Measurements from ENCODE around the gene BSDC1.
"Not testable (repeated sequence)": the region's sequence is repeated elsewhere in the genome, so short reads cannot be mapped to it uniquely, and the experiment has no call there.

BSDC1 gene

GRCh38 chr1:32356478-32356877 lies 37.8 kb downstream of the BSDC1 start:
- DNase-seq = no peak

GRCh38 chr1:32355778-32356177 lies 38.5 kb downstream of the BSDC1 start:
- not testable (repeated sequence) for DNase-seq

GRCh38 chr1:32353886-32354570 lies 40.2 kb downstream of the BSDC1 start:
- no peak for DNase-seq

DNA sequence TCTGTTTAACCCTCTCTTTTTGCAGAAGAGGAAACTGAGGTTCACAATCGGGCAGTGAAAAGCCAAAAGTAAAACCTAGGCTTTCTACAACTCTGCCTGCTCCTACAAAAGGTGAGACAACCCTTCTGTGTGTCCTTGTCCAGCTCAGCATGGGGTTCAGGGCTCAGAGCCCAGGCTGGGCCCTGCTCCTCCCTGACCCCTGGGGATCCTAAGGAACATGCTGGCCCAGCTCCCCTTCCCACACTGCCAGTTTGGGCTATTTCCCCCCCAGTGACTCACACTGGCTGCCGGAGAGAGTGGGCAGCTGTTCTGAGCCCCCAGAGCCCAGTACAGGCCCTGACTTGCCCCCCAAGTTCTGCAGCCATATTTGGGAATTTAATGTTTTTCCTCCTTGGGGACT lies 40.8 kb downstream of the BSDC1 start:
- DNase-seq = no peak

DNA sequence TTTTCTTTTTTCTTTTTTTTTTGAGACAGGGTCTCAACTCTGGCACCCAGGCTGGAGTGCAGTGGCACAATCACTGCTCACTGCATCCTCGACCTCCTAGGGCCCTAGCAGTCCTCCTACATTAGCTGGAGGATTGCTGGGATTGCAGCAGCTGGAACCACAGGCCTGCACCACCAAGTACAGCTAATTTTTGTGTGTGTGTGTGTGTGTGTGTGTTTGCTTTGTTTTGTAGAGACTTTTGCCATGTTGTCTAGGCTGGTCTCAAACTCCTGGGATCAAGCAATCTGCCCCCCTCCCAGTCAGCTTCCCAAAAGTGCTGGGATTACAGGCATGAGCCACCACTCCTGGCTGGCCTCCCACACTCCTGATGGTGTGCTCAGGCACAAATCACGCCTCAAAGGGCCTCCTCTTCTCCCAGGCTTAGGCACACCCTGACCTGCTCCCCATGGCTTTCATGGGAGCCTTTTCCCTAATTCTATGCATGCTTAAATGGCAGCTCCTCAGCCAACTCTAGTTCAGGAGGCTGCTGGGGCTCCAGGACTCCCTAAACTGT lies 41.3 kb downstream of the BSDC1 start:
- no peak for DNase-seq

GRCh38 chr1:32352239-32352745 lies 41.9 kb downstream of the BSDC1 start:
- DNase-seq = no peak

DNA sequence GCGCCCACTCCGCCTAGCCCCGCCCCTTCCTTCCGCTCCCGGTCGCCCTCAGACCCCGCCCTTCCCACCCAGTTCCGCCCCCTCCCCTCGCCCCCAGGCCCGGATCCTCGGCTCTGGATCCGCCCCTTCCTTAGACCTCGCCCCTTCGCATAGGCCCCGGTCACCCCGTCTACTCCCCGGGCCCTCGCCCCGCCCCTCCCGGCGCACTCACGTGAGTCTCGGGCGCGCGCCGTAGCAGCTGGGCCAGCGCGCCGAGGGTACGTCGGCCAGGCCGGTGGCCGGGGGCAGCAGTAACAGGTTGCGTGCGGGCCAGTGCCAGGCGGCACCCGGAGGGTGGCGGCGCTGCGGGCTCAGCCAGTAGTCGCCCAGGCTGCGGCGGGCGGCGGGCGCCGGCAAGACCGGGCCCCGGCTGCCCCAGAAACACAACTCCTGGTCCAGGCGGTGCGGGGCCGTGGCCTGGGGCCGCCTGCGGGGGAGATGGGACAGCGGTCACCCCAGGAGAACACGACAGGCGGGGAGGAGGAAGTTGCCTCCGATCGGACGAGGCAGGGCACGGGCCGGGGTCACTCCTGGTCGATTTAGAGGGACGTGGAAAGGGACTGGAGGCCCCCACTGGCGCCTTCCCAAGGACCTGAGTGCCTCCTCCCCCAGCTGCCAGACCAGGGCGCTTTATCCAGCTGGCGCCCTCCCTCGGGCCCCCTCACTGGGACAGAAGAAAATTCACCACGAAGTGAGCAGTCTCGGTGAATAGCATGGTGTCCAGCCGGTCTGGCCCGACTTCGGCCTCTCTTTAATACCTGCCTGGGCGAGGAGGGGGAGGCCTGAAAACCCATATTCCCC lies 42.6 kb downstream of the BSDC1 start:
- peak; percentile 87 for DNase-seq

GRCh38 chr1:32350785-32351398 lies 43.3 kb downstream of the BSDC1 start:
- DNase-seq = no peak

DNA sequence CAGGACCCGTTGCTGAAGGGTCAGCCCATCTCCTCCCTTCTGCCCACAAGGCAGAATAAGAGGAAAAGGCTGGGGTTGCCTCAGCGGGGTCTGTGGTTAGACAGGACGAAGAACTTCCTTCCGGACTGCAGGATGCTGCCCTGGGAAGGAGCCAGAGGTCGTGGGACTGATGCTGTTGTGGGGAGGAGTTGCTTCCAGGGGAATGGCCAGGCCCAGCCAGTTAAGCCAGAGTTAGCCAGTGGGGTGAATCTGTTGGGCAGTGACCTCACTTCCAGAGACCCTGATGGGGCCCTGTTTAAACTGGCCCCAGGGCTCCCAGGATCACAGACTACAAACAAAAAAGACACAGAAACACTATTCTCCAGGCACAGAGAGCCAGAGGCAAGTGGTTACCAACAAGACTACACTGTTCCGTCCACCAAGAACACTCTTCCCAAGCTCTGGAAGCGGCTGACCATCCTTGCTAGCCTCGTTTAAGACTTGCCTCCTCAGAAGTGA lies 45.0 kb downstream of the BSDC1 start:
- no peak for DNase-seq

DNA sequence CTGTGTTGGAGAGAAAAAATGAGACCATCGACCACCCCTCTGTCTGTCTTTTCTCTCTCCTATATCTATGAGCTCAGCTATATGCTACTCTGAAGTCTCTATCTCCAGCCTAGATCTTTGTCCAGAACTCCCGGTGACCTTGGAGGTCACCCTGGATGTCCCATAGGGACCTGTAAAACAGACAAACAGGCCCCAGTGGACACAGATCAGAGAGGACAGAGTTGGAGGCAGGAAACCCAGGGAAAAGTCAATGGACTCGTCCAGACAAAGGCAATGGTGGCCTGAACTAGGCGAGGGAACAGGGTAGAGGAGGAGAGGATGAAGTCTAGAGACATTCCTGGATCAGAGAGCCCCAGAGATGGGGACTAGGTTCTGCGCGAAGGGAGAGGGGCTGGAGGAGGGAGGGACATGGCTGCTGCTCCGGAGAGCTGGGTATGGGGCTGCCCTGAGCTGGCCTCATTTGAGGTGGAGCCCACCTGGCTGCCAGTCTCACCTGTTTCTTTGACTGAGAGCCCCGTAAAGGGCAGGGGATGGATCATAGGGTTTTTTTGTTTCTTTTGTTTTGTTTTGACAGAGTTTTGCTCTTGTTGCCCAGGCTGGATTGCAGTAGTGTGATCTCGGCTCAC lies 47.6 kb downstream of the BSDC1 start:
- DNase-seq = no peak

- DNase-seq = no peak
Measured at GRCh38 chr1:32345289-32345827, 48.9 kb downstream of the BSDC1 start.

GRCh38 chr1:32342704-32343103 lies 51.5 kb downstream of the BSDC1 start:
- DNase-seq = no peak

- no peak for DNase-seq
Measured at GRCh38 chr1:32341971-32342370, 52.3 kb downstream of the BSDC1 start.

GRCh38 chr1:32341186-32341757 lies 53.0 kb downstream of the BSDC1 start:
- DNase-seq = no peak

DNA sequence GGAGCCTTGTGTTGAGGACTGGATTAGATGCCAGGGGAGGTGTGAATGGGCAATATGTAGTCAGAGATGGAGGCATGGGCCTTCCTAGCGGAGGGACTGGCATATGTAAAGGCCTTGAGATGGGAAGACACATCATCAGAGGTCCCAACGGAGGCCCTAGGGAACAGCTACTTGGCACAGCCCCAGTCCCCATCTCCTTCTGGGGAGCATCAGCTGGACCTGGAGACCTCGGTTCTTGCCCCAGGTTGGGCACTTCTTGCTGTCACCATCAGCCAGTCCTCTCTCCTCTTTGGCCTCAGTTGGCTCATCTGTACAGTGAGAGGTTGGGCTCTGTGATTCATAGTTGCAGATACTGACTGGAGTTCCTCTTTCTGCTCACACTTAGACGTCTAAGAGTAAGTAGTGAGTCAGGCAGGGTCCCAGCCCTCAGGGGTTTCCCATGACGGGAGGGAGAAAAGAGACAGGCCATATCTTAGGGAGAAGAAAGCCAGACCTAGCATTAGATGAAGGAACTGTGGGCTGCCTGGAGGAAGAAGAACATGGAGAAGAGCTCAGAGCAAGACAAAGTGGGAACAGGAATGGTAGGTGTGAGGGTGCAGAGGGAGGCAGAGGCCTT lies 54.8 kb downstream of the BSDC1 start:
- no peak for DNase-seq

DNA sequence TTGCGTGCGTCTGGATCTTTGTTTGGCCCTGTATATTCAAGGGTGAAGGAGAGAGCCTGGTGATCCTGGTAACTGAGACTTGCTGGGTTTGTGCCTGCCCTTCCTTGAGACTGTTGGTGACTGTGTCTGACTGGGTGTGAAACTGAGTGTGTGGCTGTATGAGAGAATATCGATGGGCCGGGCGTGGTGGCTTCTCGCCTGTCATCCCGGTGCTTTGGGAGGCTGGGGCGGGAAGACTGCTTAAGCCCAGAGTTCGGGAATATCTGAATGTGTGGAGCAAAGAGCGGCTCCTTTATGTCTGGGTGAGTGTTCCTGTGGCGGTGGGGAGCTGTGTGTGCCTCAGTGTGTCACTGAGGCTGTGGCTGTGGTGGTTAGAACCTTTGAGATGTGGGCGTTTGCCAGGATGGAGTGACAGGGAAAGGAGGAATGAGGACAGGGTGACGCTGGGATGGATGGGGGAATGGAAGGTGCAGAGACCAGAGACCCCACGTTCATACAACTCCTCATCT lies 55.5 kb downstream of the BSDC1 start:
- DNase-seq = no peak

- no peak for DNase-seq
Measured at GRCh38 chr1:32337855-32338636, 56.2 kb downstream of the BSDC1 start.

DNA sequence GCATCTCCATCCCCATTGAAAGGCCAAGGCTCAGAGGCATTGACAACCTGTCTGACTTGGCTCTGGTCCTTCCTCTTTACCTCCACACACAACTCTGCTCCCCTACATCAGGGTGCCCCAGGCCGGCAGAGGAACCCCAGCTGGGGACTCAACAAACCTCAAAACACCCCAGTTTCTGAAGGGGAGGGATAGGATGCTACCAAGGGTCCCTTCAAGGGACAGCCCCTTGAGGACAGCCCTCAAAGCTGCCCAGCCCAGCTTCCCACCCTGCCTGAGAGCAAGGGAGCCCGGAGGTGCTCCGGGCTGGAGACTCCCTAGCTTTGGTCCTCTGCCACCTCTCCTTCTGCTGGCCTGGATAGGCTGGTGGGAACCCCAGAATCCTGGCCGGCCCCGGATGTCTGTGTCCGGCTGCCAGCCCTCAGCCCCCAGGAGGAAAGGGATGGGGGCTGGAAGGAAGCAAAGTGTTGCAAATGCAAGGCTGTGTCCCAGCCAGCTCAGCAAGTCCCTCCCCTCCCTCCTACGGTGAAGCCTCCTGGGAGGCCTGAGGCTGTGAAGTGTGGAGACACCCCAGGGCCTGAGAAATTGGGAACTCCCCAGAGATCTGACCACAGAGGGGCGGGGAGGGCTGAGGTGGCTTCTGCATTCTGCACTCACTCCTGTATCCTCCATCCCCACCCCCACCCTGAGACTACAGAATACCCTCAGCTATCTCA lies 57.1 kb downstream of the BSDC1 start:
- DNase-seq = no peak

GRCh38 chr1:32336591-32336932 lies 57.7 kb downstream of the BSDC1 start:
- DNase-seq = no peak
